ENCODE measurements around the gene DGKZ.

DNA sequence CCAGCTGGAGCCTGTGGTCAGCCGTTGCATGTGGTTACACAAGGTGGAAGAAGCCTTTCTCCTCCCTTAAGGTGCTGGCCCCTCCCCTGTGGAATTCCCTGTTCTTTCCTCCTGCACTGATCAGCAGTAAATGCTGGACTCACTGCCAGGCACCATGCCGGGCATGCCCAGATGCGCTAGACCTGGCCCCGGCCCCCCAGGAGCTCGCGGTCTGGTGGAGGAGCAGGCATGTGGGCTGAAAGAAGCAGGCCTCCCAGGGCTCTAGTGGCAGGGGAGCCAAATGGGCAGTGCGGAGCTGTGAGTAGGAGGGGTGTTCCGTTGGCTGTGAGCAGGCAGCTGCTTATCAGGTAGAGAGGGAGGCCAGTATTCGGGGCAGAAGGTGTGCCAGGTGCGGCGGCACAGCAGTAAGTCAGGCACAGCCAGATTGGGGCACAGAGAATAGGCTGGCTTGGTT is 10.2 kb downstream of the DGKZ start:
- TF ChIP-seq, protein P1, sequence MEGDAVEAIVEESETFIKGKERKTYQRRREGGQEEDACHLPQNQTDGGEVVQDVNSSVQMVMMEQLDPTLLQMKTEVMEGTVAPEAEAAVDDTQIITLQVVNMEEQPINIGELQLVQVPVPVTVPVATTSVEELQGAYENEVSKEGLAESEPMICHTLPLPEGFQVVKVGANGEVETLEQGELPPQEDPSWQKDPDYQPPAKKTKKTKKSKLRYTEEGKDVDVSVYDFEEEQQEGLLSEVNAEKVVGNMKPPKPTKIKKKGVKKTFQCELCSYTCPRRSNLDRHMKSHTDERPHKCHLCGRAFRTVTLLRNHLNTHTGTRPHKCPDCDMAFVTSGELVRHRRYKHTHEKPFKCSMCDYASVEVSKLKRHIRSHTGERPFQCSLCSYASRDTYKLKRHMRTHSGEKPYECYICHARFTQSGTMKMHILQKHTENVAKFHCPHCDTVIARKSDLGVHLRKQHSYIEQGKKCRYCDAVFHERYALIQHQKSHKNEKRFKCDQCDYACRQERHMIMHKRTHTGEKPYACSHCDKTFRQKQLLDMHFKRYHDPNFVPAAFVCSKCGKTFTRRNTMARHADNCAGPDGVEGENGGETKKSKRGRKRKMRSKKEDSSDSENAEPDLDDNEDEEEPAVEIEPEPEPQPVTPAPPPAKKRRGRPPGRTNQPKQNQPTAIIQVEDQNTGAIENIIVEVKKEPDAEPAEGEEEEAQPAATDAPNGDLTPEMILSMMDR (IDR thresholded peaks at IDR 0.05; ENCODE audit: insufficient read depth, low read length), result no peak
- TF ChIP-seq POLR2AphosphoS5 (IDR thresholded peaks at IDR 0.05; ENCODE audit: low read depth) (peak; percentile 66), GABPA (IDR thresholded peaks at IDR 0.05; ENCODE audit: low read depth) (no peak), SPI1 (IDR thresholded peaks at IDR 0.05; ENCODE audit: borderline replicate concordance, low read depth) (0 out of 2 replicates have a peak, but pooled peaks have one; percentile 64)
- TF ChIP-seq, protein P2, sequence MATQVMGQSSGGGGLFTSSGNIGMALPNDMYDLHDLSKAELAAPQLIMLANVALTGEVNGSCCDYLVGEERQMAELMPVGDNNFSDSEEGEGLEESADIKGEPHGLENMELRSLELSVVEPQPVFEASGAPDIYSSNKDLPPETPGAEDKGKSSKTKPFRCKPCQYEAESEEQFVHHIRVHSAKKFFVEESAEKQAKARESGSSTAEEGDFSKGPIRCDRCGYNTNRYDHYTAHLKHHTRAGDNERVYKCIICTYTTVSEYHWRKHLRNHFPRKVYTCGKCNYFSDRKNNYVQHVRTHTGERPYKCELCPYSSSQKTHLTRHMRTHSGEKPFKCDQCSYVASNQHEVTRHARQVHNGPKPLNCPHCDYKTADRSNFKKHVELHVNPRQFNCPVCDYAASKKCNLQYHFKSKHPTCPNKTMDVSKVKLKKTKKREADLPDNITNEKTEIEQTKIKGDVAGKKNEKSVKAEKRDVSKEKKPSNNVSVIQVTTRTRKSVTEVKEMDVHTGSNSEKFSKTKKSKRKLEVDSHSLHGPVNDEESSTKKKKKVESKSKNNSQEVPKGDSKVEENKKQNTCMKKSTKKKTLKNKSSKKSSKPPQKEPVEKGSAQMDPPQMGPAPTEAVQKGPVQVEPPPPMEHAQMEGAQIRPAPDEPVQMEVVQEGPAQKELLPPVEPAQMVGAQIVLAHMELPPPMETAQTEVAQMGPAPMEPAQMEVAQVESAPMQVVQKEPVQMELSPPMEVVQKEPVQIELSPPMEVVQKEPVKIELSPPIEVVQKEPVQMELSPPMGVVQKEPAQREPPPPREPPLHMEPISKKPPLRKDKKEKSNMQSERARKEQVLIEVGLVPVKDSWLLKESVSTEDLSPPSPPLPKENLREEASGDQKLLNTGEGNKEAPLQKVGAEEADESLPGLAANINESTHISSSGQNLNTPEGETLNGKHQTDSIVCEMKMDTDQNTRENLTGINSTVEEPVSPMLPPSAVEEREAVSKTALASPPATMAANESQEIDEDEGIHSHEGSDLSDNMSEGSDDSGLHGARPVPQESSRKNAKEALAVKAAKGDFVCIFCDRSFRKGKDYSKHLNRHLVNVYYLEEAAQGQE (IDR thresholded peaks at IDR 0.05; ENCODE audit: insufficient replicate concordance, low read depth), result no peak

Measured in HL-60 (cell line).